A204.1 (cell line): ENCODE results near the gene POLR2H.
"Not testable (repeated sequence)": the region's sequence is repeated elsewhere in the genome, so short reads cannot be mapped to it uniquely, and the experiment has no call there.

ENCODE experiments used
- FAIRE-seq: peaks from 2 replicates; lab custom pipeline; 2012; peaks lifted over from hg19 to GRCh38; lab: Jason Lieb, UNC

POLR2H gene

DNA sequence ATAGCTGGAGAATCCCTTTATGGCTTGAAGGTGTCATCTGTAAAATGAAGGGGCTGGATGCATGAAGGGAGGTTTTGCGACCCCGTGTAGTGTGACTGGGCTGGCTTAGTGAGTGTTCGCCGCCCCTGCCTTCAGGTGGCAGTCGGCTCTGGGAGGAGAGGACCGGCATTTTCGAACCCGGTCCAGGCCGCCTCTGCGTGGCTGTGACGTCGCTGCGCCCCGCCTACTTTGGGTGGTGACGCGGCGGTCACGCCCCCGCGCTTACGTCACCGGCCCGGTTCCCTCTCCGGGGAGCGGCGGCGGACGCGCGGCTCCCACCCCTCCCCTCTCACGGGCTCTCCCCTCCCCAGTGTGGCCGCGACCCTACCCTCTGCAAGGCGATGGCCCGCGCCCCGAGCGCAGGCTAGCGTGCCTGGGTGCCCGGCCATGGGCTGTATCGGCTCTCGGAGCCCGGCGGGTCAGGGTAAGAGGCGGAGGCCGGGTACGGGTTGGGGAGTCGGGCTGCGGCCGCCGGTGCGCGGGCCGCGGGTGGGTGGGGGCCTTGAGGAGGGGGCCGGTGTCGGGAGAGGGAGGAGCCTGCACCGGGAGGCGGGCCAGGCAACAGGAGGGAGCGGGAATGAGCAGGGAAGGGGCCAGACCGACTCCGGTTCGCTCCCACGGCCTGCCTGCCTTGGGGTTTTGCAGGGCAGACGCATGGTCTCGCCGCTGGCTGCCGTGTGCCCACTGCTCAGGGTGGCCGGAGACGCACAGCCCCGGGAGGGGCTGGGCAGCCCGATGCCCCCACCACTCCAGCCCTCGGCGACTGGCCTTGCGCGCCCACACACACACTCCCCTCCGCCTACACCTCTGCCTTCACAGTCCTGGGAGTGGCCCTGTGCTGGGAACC, 25.6 kb upstream of the POLR2H start:
- FAIRE-seq: no peak

DNA sequence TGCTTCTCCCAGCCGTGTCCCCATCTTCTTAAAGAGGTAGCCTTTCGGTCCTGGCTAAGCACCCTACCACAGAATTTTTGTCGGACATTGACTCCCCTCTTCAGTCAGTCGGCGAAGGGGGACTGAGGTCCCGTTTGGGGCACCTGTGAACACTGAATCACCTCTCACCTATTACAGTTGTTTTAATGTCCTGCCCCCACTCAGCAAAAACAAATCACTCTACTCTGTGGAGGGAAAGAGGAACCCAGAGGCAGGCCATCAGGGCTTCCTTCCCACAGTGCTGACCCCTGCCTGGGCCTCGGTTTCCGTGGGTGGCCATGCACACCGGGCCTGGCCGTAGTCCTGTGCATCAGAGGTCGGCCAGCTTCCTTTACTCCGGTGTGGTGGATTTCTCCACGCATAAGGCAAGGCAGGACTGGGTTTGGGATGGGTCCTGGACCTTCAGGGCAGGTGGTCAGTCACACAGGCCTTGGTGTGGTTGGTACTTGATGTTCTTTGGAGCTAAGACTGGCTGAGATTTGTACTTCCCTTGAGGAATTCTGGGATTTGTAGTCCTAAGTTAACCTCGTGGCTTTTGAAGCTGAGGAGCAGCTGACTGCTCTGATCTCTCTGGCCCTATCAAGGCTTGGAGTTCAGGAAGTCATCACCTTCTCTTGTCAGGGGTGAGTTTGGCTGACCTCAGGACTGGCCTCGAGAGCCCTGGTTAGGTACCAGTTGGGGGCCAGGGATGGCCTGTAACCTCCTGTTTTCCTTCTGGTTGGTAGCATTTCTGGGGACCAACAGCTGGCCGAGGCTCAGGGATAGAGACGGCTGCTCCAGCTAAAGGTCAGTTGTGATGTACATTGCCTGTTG, 24.7 kb upstream of the POLR2H start:
- no peak for FAIRE-seq

DNA sequence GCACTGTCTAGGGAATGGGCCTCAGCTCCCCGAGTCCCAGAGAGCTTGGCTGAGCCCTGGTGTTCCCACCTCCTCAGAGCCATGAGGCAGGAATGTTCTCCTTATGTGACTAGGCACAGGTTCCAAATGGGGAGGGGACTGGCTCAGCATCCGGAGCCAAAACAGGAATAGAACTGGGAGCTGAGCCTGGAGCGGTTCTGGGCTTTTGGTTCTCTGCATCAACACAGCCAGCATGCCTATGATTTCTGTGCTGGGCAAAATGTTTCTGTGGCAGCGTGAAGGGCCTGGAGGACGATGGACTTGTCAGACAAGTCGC, 24.2 kb upstream of the POLR2H start, which contains the start of gene FAM131A:
FAM131A (plus strand) TSS at position 202 of the 316 bp plus-strand sequence; CDS start at position 233, 31 bp downstream.
- no peak for FAIRE-seq

DNA sequence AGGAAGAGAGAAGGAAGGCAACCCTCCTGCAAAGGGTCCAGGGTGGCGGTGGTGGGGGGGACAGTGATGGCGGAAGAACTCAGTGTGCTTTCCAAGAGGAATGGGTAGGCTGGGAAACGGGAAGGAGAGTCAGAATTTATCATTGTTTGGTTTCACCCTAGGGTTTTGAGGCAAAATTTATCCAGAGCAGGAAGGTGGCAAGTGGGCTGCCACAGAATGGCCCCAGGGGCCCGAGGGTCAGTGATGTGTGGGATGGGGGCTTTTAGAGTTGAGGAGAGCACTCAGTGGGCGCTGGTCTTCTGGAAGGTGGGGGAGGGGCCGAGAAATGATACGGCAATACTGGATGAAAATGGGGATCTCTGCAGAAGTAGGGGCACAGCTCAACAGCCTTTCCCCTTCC, 23.5 kb upstream of the POLR2H start:
- FAIRE-seq: no peak

DNA sequence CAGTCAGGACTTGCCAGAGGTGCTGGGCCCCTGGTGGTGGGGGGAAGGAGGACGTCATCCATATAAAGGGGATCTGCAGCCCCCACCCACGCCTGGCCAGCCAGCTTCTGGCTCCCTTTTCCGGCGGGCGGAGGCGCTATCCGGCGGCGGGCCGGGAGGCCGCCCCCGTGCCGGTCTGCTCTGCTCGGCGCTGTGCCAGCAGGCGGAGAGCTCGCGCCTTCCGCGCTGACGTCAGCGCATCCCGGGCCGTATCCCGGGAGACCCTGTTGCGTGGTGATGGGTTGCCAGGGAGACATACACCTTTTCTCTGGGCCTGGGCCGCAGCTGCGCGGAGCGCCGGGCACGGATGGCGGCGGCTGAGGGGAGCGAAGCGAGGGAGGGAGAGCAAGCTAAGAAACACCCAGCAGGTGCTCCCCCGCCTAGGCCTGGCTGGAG, 23.0 kb upstream of the POLR2H start:
- FAIRE-seq: no peak

DNA sequence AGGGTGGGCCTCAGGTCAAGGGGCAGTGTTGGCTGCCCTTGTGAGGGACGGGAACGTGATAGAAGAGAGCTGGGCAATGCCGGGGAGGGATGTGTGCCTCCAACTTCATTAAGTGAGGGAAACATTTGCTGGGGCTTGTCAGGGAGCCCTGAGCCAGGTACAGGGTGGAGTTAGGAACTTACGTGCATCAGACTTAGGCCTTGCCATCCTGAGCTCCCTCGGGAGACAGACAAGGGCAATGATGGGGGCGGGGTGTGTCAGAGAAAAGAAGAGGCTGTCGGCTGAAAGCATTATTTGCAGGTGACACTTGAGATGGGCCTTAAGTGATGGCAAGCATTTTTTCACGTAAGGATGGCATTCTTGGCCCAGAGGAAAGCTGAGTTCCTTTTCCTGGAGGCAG, 22.5 kb upstream of the POLR2H start:
- FAIRE-seq: no peak

DNA sequence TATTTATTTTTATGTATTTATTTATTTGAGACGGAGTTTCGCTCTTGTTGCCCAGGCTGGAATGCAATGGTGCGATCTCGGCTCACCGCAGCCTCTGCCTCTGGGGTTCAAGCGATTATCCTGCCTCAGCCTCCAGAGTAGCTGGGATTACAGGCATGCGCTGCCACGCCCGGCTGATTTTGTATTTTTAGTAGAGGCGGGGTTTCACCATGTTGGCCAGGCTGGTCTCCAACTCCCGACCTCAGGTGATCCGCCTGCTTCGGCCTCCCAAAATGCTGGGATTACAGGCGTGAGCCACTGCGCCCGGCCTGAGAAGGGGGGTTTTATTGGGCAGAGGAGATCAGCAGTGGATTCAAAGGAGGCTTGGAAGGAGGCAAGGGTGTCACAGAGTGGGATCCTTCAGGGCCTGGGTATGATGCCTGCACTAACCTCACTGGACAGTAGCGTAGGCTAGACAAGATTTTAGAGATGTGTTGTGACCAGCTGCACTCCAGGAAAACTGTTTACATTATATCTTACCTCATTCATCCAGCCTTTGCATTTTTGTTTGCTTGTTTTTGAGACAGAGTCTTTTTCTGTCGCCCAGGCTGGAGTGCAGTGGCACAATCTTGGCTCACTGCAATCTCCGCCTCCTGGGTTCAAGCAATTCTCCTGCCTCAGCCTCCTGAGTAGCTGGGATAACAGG, 21.9 kb upstream of the POLR2H start:
- not testable (repeated sequence) for FAIRE-seq

DNA sequence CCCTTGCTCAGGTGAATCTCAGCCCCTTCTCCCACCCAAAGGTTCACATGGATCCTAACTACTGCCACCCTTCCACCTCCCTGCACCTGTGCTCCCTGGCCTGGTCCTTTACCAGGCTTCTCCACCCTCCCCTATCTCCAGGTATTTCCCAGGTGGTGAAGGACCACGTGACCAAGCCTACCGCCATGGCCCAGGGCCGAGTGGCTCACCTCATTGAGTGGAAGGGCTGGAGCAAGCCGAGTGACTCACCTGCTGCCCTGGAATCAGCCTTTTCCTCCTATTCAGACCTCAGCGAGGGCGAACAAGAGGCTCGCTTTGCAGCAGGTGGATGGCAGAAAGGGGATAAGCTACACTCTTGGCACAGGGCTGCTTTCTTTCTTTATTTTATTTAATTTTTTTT, 19.6 kb upstream of the POLR2H start:
- FAIRE-seq: no peak

DNA sequence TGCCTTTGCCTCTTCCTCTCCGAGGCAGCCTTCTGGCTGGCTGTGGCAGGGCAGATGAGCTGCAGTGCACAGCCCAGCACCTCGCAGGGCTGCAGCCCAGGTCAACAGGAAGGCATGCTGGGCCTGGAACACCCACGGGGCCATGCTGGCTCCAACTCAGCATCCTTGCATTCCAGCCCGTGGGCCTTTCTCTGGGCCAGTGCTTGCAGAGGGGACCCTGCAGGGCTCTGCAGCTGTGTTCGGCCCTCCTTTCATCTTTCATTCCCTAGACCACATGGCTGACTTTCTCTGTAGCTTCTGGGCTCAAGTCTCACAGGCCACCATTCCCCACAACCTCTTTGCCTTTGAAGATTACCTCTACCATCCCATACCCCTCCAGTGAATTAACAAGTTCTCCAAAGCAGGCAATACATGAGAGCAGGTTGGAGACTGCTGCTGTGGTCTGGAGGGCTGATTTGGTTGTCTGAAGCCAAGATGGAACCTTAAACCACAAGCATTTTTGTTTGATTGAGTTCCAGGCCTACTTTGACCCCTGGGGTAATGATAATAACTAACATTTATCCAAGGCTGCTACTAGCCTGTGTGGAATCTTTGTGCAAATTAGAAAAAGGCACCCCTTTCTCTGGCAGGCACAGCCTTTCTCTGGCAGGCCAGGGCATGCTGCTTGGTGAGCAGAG, 18.2 kb upstream of the POLR2H start:
- no peak for FAIRE-seq

DNA sequence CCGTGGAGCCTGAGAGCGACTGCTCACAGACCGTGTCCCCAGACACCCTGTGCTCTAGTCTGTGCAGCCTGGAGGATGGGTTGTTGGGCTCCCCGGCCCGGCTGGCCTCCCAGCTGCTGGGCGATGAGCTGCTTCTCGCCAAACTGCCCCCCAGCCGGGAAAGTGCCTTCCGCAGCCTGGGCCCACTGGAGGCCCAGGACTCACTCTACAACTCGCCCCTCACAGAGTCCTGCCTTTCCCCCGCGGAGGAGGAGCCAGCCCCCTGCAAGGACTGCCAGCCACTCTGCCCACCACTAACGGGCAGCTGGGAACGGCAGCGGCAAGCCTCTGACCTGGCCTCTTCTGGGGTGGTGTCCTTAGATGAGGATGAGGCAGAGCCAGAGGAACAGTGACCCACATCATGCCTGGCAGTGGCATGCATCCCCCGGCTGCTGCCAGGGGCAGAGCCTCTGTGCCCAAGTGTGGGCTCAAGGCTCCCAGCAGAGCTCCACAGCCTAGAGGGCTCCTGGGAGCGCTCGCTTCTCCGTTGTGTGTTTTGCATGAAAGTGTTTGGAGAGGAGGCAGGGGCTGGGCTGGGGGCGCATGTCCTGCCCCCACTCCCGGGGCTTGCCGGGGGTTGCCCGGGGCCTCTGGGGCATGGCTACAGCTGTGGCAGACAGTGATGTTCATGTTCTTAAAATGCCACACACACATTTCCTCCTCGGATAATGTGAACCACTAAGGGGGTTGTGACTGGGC, 16.8 kb upstream of the POLR2H start:
- no peak for FAIRE-seq

DNA sequence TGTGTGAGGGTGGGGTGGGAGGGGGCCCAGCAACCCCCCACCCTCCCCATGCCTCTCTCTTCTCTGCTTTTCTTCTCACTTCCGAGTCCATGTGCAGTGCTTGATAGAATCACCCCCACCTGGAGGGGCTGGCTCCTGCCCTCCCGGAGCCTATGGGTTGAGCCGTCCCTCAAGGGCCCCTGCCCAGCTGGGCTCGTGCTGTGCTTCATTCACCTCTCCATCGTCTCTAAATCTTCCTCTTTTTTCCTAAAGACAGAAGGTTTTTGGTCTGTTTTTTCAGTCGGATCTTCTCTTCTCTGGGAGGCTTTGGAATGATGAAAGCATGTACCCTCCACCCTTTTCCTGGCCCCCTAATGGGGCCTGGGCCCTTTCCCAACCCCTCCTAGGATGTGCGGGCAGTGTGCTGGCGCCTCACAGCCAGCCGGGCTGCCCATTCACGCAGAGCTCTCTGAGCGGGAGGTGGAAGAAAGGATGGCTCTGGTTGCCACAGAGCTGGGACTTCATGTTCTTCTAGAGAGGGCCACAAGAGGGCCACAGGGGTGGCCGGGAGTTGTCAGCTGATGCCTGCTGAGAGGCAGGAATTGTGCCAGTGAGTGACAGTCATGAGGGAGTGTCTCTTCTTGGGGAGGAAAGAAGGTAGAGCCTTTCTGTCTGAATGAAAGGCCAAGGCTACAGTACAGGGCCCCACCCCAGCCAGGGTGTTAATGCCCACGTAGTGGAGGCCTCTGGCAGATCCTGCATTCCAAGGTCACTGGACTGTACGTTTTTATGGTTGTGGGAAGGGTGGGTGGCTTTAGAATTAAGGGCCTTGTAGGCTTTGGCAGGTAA, 16.0 kb upstream of the POLR2H start:
- no peak for FAIRE-seq

DNA sequence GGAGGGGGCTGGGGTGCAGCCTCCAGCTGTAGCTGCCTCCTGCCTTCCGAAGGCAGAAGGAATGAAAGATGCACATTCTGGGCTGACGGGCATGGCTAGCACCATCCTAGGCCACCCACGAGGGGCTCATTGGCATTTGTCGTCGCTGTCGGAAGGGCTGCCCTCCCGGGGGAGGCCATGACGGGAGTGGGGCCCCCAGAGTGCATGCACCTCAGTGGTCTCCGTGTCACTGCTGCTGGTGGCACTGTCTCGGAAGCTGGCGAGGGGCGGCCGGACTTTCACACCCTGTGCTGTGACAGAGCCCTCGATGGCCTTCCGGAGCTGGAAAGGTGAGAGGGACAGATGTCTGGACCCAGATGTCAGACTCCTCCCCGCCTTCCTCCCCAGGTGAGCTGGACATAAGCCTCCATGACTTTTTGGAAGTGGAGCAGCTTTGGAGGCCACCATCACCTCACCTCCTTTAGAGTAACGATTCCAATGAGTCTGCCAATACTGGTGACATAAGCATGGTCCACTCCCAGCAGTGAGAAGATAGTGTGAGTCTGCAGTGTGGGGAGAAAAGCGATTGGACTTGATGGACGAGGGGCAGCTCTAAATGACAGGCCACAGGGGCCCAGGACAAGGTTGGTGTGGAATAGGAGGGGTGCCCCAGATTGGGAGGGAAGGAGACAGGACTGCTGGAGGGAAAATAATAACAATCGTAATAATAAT, 14.9 kb upstream of the POLR2H start:
- no peak for FAIRE-seq

DNA sequence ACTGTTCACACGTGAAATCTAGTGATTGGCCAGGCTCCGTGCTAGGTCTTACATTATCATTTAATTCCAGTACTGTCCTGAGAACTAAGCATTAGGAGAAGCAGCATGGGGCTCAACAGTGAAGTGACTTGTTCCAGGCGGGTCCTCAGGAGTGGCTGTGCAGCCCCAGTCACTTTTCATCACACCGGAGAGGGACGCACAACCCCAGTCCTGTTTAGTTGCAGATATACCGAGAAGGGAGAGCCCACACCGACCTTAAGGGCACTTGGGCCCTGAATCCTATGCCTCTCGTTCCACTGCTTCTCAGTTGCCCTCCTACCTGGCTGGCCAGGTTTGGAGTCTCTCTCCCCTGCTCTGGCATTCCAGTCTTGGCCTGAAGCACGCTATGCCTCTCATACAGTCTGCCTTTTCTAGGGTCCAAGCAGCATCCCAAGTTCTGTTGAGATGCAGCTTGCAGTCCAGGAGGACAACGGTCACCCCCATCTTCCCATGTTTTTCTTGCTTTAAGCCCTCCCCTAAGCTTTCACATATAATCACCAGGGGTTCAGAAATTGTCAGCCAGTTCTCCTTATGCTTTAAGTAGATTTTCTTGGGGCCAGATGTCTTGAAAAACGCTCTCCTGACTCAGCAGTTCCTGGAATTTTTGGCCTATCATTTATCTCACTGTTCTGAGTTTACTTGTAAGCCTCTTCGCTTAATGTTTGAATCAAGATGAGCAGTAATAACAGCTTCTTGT, 14.0 kb upstream of the POLR2H start:
- FAIRE-seq: no peak

DNA sequence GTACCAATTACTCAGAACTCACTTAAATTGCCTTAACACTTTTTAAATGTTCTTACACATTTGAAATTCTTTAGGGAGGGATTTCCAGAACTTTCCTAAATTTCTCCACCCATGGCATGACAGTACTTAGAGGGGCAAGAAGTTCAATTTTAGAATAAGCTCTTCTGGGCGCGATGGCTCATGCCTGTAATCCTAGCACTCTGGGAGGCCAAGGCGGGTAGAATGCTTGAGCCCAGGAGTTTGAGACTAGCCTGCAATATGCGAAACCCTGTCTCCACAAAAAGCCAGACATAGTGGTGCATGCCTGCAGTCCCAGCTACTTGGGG, 13.5 kb upstream of the POLR2H start:
- FAIRE-seq: no peak

DNA sequence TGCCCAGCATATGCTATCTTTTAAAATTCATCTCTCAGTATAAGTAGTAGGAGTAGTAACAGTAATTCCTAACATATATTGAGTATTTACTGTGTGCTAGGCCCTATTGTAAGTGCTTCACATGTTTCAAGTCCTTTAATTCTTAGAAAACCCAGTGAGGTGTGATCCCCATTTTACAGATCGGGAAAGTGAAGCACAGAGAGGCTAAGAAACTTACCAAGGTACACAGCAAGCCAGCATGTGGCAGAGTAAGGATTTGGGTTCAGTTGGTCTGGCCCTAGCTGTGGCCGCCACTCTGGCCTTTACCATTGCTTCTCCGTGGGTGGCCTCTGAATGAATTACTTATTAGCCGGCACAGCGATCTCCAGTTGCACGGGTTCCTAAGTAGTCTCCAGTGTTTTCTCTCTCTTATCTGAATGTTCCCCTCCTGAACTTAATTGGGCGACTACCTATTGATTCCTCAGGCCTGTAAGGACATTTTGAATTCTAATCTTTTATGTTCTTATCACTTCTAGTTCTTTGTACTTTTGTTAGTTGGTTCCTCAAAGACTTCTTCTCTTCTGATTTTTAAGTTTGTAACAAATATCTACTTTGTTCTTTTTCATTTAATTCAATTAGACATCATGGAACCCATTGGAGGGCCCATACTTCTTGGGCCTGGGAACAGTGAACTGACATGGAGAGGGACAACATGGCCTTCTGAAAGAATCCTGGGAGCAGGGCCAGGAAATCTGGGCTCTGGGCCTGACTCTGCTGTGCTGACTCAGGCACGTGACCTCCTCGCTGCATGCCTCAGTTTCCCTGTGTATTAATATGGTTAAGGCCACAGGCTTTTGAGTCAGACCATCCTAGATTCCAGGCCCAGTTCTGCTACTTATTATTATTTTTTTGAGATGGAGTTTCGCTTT, 11.7 kb upstream of the POLR2H start:
- FAIRE-seq: no peak

DNA sequence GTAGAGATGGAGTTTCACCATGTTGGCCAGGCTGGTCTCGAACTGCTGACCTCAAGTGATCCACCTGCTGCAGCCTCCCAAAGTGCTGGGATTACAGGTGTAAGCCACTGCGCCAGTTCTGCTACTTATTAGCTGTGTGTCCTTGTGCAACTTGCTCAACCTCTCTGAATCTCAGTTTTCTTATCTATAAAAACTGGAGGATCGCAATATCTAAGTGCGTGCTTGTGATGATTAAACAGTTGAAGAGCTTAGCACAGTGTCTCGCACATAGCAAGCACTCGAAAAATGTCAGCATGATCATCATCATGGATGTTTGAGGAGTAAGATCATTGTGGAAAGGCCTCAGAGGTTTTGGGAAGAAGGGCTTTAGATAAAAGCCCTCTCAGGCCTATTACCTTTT, 10.9 kb upstream of the POLR2H start:
- no peak for FAIRE-seq

DNA sequence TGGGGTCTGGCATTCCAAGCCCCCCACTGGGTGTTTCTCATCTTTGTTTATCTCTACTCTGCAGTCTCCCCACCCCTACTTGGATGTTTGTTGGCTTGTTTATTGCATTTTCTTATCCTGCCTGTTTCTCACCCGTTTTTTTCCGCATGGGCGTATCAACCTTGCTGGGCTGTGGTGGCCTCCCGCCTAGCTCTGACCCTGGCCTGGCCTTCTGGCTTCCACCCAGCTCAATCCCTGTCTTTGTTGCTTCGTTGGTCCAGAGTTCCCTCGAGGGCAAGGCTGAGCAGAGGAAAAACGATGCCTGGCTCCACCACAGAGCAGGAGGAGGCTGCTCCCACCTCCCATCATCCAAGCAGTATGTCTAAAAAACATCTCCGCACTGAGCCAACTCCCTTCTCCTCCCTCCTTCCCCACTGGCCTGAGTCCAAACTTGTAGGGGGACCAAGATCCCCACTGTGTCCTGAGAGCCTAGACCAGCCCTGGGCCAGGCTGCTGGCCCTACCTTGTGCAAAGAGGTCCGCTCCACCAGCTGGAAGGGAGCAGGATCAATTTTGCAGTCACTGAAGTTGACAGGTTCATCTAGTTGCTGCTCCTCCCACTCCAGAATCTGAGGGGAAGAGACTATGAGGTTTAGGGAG, 9.9 kb upstream of the POLR2H start:
- FAIRE-seq: no peak
